GM13976 (cell line): Measurements from ENCODE around the gene ADPRHL1.

Experiments
- DNase-seq: peaks from one replicate; pipeline ENCODE4 v3.0.0; 2012; ENCODE audit warnings: low spot score
- in situ Hi-C: fragments of 300-500 bp; cut with MboI; formaldehyde crosslinking; loops from one replicate; pipeline ENCODE4 v1.12.0; 2022; ENCODE audit warnings: low sequenced_read_pairs, mixed read lengths, inconsistent platforms; ENCODE audit not compliant: unreplicated experiment
- TF ChIP-seq, protein P1 (sequence below): IDR thresholded peaks from 2 replicates; pipeline ENCODE4 v1.5.1; 2012; ENCODE audit warnings: borderline replicate concordance, mild to moderate bottlenecking; ENCODE audit not compliant: insufficient read depth; ENCODE audit errors: extremely low read depth, missing control alignments, control extremely low read depth

Gene ADPRHL1

DNA sequence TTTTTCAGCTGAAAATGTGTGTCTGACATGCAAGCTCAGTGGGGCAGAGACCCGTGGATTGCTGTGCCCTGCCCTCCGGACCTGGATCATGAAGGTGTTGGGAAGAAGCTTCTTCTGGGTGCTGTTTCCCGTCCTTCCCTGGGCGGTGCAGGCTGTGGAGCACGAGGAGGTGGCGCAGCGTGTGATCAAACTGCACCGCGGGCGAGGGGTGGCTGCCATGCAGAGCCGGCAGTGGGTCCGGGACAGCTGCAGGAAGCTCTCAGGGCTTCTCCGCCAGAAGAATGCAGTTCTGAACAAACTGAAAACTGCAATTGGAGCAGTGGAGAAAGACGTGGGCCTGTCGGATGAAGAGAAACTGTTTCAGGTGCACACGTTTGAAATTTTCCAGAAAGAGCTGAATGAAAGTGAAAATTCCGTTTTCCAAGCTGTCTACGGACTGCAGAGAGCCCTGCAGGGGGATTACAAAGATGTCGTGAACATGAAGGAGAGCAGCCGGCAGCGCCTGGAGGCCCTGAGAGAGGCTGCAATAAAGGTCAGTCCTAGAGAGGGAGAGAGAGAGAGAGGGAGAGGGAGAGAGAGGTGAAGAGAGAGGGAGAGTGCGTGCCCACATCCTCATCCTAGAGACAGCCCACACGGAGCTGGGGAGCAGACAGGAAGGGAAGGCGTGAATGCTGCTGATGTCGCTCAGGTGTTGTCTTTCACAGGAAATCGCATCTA lies 42.4 kb upstream of the ADPRHL1 start:
- TF ChIP-seq, protein P1, sequence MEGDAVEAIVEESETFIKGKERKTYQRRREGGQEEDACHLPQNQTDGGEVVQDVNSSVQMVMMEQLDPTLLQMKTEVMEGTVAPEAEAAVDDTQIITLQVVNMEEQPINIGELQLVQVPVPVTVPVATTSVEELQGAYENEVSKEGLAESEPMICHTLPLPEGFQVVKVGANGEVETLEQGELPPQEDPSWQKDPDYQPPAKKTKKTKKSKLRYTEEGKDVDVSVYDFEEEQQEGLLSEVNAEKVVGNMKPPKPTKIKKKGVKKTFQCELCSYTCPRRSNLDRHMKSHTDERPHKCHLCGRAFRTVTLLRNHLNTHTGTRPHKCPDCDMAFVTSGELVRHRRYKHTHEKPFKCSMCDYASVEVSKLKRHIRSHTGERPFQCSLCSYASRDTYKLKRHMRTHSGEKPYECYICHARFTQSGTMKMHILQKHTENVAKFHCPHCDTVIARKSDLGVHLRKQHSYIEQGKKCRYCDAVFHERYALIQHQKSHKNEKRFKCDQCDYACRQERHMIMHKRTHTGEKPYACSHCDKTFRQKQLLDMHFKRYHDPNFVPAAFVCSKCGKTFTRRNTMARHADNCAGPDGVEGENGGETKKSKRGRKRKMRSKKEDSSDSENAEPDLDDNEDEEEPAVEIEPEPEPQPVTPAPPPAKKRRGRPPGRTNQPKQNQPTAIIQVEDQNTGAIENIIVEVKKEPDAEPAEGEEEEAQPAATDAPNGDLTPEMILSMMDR: no peak
- in situ Hi-C loops: no loop called here
- no peak for DNase-seq

DNA sequence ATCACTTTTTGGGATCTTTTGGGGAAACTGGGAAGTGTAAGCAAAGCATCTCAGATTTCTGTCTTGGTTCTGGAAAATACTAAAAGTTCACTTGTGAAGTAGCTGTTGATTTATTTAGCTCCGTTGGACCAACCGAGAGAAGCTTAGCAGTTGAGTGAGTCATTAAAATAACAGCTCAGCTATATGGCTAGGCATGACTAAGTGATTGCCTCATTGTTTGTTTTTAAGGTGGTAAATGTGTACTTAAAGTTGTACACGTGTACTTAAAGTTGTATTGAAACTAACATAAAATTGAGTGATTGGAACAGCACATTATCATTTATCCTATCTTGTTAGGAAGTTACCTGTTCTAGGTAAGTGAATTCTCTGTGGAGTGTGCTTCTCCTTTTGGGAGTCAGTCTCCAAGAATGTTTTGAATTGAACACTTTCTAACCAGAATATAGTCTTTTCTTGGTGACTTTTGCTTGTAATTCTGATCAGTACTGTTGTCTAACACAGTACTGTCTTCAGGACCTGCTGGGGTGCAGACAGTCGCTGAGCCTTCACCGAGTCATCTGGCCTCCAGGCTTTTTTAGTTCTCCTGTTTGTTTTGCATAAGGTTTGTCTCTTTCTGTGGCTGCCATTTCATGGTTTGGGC lies 40.1 kb upstream of the ADPRHL1 start:
- in situ Hi-C loops: no loop called here
- DNase-seq: no peak
- TF ChIP-seq, protein P1: no peak

DNA sequence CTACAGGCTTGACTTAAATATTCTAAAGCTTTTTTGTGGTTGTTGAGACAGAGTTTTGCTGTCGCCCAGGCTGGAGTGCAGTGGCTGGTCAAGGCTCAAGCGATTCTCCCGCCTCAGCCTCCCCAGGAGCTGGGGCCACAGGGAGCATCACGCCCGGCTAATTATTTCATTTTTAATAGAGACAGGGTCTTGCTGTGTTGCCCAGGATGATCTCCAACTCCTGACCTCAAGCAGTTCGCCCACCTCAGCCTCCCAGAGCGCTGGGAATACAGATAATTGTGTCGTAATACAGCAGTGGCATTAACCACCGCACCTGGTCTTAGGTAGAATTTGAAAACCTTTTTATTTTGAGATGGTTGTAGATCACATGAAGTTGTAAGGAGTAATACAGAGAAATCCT lies 38.7 kb upstream of the ADPRHL1 start:
- in situ Hi-C loops: no loop called here
- DNase-seq: no peak
- TF ChIP-seq, protein P1: no peak

DNA sequence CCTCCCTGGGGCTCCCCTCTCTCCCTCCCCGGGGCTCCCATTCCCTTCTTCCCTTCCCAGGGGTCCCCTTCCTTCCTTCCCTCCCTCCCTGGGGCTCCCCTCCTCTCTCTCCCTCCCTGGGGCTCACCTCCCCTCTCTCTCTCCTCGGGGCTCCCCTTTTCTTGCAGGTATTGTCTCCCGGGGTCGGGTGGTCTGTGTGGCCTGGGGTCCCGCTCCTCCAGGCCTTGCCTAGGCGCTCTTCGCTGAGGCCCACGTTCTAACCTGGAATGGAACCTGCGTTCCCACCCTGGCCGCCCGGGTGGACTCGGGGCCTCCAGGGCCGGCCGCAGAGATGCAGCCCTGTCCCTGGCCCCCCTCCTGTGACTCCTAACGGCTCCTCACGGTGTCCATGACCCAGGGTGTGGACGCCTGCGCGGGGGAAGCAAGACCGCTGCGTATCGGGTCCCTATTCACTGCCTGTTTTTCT lies 38.2 kb upstream of the ADPRHL1 start:
- in situ Hi-C loops: no loop called here
- DNase-seq: no peak
- TF ChIP-seq, protein P1: no peak

DNA sequence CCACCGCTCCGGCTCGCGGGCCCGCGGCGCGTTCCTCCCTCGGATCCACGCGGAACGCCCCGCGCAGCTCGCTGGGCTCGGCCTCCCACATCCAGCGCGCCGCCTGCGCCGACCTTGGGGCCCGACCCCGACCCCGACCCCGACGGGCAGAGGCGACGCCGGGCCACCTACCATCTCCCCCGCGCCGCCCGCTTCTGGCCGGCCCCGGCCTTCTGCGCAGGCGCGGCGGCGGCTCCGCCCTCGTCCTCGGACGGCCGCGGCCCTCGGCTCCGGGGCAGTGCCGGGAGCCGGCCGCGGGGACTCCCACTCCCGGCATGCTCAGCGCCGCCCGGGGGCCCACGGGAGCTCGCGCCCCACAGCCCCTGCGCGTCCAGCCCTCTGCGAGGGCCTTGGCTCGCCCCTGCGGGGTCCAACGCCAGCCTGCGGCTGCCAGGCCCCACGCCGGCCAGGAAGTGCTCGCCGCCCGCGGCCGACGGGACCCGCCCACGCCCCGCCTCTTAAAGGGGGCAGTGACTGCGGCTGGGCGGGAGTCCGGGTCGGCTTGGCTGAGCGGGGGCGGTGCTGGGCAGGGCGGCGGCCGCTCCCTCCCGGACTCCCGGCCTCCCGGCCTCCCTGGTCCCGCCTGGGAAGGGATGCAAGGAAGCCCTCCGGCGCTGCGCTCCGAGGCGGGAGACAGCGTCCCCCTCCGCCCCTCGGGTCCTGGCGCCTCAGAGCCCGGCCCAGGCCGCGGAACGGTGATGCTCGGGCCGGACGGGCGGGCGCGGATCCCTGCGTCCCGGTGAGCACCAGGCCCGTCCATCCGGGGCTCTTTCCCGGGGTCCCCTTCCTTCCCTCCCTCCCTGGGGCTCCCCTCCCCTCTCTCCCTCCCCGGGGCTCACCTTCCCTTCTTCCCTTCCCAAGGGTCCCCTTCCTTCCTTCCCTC lies 37.5 kb upstream of the ADPRHL1 start, which contains the start of gene DCUN1D2:
Gene DCUN1D2, minus strand, starts transcription at position 216 of the 922 bp plus-strand sequence. Its CDS starts 42 bp downstream, at position 174.
- TF ChIP-seq, protein P1: no peak
- in situ Hi-C loops: no loop called here

More for the DNA sequence above, 37.5 kb upstream of the ADPRHL1 start, which contains the start of gene DCUN1D2:
- peak; percentile 98 for DNase-seq
